WERI-Rb-1 (cell line): ENCODE measurements around the gene AOC1.

Source experiments
- DNase-seq: peaks from one replicate; pipeline ENCODE4 v3.0.0-alpha.2; 2020
- H3K27ac ChIP-seq: fragments of 250-450 bp; sonication (Bioruptor Pico); 2 replicates; pipeline ENCODE4 v1.5.1; 2020; ENCODE audit warnings: mild to moderate bottlenecking, moderate library complexity
- H3K27me3 ChIP-seq: fragments of 250-450 bp; sonication (Bioruptor Pico); 2 replicates; pipeline ENCODE4 v1.5.1; 2021; ENCODE audit warnings: mild to moderate bottlenecking, low read depth, moderate library complexity; ENCODE audit not compliant: insufficient read depth, severe bottlenecking
- H3K36me3 ChIP-seq: fragments of 250-450 bp; sonication (Bioruptor Pico); 2 replicates; pipeline ENCODE4 v1.5.1; 2020; ENCODE audit warnings: mild to moderate bottlenecking, moderate library complexity
- H3K4me3 ChIP-seq: 2 replicates; pipeline ENCODE4 v1.5.1; 2011; ENCODE audit warnings: low read depth, mild to moderate bottlenecking, control low read depth, low read length
- H3K9me3 ChIP-seq: fragments of 250-450 bp; sonication (Bioruptor Pico); 2 replicates; pipeline ENCODE4 v1.5.1; 2021; ENCODE audit warnings: mild to moderate bottlenecking, moderate library complexity; ENCODE audit not compliant: severe bottlenecking
- TF ChIP-seq, protein P1 (sequence below): IDR thresholded peaks from 2 replicates; pipeline ENCODE4 v1.5.1; 2011; ENCODE audit warnings: low read depth, mild to moderate bottlenecking, control low read depth, inconsistent platforms, low read length

The AOC1 gene

DNA sequence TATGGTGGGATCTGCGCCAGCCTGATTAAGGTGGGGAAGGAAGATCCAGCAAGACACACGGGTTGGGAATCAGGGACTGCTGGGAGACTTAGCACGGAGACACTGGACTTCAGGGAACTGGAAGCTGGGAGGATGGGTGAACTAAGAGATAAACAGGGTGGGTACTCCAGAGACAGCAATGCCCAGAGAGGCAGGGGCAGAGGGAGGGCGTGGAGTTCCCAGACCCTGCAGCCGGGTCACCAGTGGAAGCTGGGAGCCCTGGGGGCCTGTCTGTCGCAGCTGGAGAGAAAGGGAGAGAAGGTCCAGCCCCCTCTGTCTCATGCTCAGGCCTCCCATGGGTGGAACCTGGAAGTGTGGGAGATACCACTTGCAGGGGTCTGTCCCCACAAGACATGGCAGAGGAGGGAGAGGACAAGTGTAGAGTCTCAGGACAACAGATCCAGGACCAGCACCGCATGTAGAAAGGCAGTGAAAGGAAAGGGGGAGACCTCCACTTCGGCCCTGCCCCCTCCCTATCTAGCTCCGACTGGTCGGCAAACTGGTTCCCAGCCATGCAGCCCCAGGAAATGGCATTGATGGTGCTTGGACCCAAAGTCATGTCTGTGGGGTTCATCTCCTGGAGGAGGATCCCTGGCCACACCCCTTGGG is 44.4 kb downstream of the AOC1 start:
- TF ChIP-seq, protein P1, sequence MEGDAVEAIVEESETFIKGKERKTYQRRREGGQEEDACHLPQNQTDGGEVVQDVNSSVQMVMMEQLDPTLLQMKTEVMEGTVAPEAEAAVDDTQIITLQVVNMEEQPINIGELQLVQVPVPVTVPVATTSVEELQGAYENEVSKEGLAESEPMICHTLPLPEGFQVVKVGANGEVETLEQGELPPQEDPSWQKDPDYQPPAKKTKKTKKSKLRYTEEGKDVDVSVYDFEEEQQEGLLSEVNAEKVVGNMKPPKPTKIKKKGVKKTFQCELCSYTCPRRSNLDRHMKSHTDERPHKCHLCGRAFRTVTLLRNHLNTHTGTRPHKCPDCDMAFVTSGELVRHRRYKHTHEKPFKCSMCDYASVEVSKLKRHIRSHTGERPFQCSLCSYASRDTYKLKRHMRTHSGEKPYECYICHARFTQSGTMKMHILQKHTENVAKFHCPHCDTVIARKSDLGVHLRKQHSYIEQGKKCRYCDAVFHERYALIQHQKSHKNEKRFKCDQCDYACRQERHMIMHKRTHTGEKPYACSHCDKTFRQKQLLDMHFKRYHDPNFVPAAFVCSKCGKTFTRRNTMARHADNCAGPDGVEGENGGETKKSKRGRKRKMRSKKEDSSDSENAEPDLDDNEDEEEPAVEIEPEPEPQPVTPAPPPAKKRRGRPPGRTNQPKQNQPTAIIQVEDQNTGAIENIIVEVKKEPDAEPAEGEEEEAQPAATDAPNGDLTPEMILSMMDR: no peak
- Histone ChIP-seq H3K9me3 (no peaks in the 10 kb centered on the region), H3K27ac (no peak overlapping the region), H3K27me3 (no peaks in the 10 kb centered on the region), H3K4me3 (no peak overlapping the region), H3K36me3 (no peaks in the 10 kb centered on the region)
- no peak for DNase-seq

DNA sequence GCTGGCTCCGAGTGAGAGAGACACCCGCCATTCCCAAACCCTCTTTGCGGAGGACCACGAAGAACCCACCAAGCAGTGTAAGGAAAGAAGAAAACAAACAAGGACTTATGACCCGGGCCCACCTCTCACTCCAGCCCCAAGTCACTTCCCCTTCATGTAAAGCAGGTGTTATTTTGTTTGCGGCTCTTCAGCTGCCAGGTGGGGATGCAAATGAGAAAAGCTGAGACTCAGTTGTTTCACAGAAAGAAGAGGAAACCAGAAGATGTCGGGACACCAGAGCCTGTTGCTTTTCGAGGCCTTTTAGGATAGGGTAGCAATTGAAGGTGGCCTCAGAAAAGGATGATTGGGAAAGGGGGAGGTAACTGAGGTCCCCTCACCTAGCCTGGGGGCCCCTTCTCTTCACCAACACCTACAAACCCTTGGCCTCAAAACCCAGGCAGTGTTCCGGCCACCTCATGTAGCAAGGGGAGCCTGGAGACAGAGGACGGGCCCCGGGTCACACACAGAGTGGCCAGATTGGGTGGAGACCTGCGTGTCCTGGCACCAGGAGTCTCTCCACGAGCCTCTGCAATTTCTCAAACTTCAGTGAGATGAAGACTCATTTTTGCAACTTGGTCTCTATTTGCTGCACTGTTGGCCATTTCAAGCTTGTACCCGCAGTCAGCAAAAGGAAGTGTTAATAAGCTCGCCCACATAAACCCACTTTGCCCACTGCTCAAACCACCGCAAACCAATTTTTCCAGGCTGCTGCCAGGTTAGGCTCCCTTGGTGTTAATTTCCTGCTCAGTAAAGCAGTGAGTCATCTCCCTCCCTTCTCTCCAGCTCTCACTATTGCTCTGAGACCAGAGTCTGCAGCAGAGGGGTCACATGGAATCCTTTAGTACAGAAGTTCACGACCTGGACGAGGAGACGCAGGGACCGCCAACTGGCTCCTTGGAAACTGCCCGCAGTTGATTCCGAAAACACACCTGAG is 45.5 kb downstream of the AOC1 start:
- no peaks in the 10 kb centered on the region for H3K9me3 ChIP-seq
- DNase-seq: no peak
- H3K27me3 ChIP-seq: no peaks in the 10 kb centered on the region
- H3K36me3 ChIP-seq: no peaks in the 10 kb centered on the region
- TF ChIP-seq, protein P1: no peak
- no peak overlapping the region for H3K27ac ChIP-seq
- H3K4me3 ChIP-seq: no peak overlapping the region

DNA sequence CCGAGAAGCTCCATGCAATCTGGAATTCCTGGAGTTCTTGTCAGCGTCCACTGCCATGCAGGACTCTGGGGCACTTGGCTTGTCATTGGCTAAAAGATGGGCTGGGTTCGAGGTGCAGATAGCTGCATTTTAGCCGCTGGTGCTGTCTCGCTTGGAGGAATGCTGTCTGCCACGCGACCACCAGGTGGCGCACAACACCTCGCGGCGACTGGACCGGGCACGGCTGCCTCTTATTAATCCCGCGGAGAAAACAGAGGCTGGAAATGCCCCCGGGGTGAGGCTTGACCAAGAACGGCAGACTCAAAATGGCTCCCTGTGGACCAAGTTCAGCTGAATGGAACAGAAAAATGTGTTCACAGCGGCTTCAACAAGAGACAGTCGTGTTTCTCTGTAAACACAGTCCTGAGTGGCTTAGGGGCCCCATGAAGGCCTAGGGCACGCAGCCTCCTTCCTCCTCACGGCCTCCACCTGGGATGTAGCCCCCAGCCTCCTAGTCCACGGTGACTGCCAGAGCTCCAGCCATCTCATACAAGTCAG is 46.2 kb downstream of the AOC1 start:
- Histone ChIP-seq H3K9me3 (no peaks in the 10 kb centered on the region), H3K4me3 (no peak overlapping the region), H3K27me3 (no peaks in the 10 kb centered on the region), H3K36me3 (no peaks in the 10 kb centered on the region), H3K27ac (no peak overlapping the region)
- TF ChIP-seq, protein P1: peak; percentile 94
- DNase-seq: peak; percentile 86

DNA sequence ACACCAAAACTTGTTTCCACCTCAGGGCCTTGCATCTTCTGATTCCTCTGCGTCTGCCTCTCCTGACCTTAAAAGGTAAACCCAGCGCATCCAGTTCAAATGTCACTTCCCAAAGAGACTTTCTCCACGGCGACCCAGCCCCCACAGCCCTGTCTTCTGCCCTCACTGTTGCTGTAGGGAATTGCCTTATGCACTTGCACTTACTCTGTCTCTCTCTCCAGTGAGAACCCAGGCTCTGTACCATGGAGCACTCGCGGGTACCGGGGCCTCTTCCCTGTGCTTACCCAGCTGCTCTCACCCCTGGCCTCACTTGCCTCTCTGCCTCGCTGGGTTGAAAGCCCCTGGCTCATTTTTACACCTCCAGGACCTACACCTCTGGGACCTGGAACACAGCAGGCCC is 48.4 kb downstream of the AOC1 start:
- H3K36me3 ChIP-seq: no peaks in the 10 kb centered on the region
- DNase-seq: no peak
- H3K27me3 ChIP-seq: no peaks in the 10 kb centered on the region
- H3K4me3 ChIP-seq: no peak overlapping the region
- TF ChIP-seq, protein P1: no peak
- H3K27ac ChIP-seq: no peak overlapping the region
- no peaks in the 10 kb centered on the region for H3K9me3 ChIP-seq

DNA sequence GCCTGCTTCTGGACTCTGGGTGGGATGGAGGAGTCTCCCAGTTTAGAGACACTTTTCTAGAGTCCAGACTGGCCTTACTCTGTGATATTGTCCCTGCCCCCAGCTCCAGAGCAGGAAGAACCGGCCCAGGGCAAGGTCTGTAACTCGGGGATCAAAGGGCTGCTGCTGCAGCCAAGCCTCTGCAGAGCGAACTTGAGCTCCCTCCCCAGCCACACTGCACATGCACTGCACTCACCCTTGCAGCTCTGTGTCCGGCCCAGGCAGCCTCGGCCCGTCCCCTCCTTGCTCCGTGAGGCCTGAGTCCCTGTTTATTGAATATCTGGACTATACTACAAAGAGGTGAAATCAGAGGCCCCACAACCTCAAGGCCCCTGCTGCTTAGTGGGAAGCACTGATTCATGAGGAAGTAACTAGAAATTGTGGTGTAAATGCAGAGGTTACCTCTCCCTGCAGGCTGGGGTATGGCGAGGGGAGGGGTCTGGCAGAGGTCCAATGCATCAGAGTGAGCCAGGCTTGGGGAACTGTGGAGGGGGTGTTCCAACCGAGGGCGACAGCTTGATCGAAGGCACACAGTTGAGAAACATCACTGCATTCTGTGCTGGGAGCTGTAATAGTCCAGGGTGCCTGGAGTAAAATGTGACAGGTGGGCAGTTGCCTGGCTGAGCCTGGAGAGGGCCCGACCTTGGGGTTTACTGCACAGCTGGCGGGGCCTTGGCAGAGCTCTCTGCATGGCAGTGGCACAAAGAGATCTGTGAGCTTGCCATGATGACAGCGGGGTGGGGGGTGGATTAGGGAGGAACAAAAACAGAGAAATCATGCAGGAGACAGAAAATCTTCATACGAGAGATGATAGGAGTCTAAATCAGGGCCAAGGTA is 49.1 kb downstream of the AOC1 start:
- no peaks in the 10 kb centered on the region for H3K36me3 ChIP-seq
- H3K9me3 ChIP-seq: no peaks in the 10 kb centered on the region
- no peak for DNase-seq
- no peaks in the 10 kb centered on the region for H3K27me3 ChIP-seq
- no peak overlapping the region for H3K27ac ChIP-seq
- no peak overlapping the region for H3K4me3 ChIP-seq
- TF ChIP-seq, protein P1: no peak
